ENCODE results near the gene TRIM15. TPM values are rescaled to one million over a fixed set of nuclear protein-coding genes. Genes with fewer than 3 reads are reported as not detected.

The TRIM15 gene
- total and polyA plus RNA-seq, 10 of the 15 experiments (the other 5 are each of a cell fraction or from before 2014, with no cell fraction given) = 0.29 TPM; not detected in 9

- TF ChIP-seq CEBPZ (IDR thresholded peaks at IDR 0.05; ENCODE audit: low read depth, low read length) (no peak), BMI1 (IDR thresholded peaks at IDR 0.05; ENCODE audit: borderline replicate concordance) (no peak), PAX8 (IDR thresholded peaks at IDR 0.05) (no peak), YY1 (IDR thresholded peaks at IDR 0.05; ENCODE audit: low read depth, low read length) (no peak), BACH1 (IDR thresholded peaks at IDR 0.05; ENCODE audit: borderline replicate concordance) (no peak), ETV6 (conservative IDR thresholded peaks at IDR 0.05 in 1 of 2, IDR thresholded peaks at IDR 0.05 in 1 of 2; ENCODE audit: borderline replicate concordance in 1 of 2, low read depth in 1 of 2) (no peak), BCL11A (IDR thresholded peaks at IDR 0.05; ENCODE audit: low read depth, low read length) (no peak), ZNF592 (IDR thresholded peaks at IDR 0.05) (no peak), ZSCAN29 (IDR thresholded peaks at IDR 0.05) (no peak), JUNB (IDR thresholded peaks at IDR 0.05) (no peak), ZBTB11 (CRISPR knock-in tag; IDR thresholded peaks at IDR 0.05) (no peak), RCOR1 (conservative IDR thresholded peaks at IDR 0.05; ENCODE audit: low read depth, low read length) (no peak)
Observed at GRCh38 chr6:30160008-30160784, 3.1 kb upstream of the TRIM15 start (continued).

Measured in GM12878 (cell line).